Subcutaneous abdominal adipose tissue (tissue), 5 donors: ENCODE measurements around the gene CTTN.
"Not testable (repeated sequence)": the region's sequence is repeated elsewhere in the genome, so short reads cannot be mapped to it uniquely, and the experiment has no call there.

Experiments
- H3K27ac ChIP-seq: one replicate; pipeline ENCODE4 v1.7.0; 2013; ENCODE audit warnings: low read depth, mild to moderate bottlenecking, inconsistent platforms, low read length, moderate library complexity
- H3K27me3 ChIP-seq, 5 donors: one replicate each; pipeline ENCODE4 v1.7.0; 2013; ENCODE audit warnings: low read length in 5 of 5, inconsistent platforms in 1 of 5; ENCODE audit not compliant: control insufficient read depth in 5 of 5, insufficient read depth in 4 of 5
- H3K36me3 ChIP-seq, 5 donors: one replicate each; pipeline ENCODE4 v1.7.0; 2013; ENCODE audit warnings: low read length in 5 of 5; ENCODE audit not compliant: control insufficient read depth in 5 of 5, insufficient read depth in 5 of 5
- H3K4me1 ChIP-seq, 5 donors: one replicate each; pipeline ENCODE4 v1.7.0; 2013; ENCODE audit warnings: low read length in 5 of 5, mild to moderate bottlenecking in 3 of 5, moderate library complexity in 1 of 5; ENCODE audit not compliant: control insufficient read depth in 5 of 5, insufficient read depth in 5 of 5
- H3K4me3 ChIP-seq, 5 donors: one replicate each; pipeline ENCODE4 v1.7.0; 2013; ENCODE audit warnings: low read length in 5 of 5, low read depth in 1 of 5
- H3K9ac ChIP-seq, 5 donors: one replicate each; pipeline ENCODE4 v1.7.0; 2013; ENCODE audit warnings: low read length in 5 of 5, mild to moderate bottlenecking in 4 of 5, moderate library complexity in 3 of 5
- H3K9me3 ChIP-seq, 5 donors: one replicate each; pipeline ENCODE4 v1.7.0; 2013; ENCODE audit warnings: low read length in 5 of 5; ENCODE audit not compliant: control insufficient read depth in 5 of 5
- donor health status: healthy.
- donor health status: healthy.
- donor health status: healthy.
- donor health status: healthy.
- donor health status: healthy.

CTTN gene

DNA sequence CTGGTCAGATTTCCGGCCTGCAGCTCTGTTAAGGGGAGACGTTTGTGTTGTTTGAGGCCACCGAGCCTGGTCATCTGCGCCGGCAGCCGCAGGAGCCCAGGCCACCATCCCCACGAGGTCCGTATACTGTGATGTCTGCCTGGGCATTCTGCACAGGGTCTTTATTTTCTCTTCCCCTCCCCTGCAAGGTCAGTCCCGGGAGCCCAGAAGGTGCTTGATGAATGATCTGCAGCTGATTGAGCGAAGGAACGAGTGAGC is 45.4 kb downstream of the CTTN start:
- no peak overlapping the region for H3K27ac ChIP-seq
- no peak overlapping the region for H3K4me3 ChIP-seq
- H3K27me3 ChIP-seq: peaks cover 0 to 10% (median 4%) of the 10 kb centered on the region in 5 donors

DNA sequence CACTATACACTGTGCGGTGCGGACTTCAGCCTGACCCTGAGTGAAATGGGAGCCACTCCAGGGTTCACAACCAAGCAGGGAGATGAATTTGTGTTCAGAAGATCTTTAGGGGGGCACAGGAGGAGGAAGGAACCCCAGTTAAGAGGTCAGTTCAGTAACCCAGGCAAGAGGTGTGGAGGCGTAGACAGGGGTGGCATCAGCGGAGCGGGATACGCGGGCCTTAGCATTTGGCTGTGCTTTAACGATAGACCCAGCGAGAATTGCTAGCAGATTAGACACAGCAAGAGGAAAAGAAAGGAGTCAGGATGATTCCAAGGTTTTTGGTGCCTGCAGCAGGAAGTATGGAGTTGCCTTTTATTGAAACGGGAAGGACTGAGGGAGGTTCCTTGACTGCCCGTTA is 46.8 kb downstream of the CTTN start:
- H3K9ac ChIP-seq: no peak overlapping the region
- H3K27ac ChIP-seq: no peak overlapping the region
- H3K9me3 ChIP-seq: peaks cover 11 to 29% (median 21%) of the 10 kb centered on the region in 5 donors
- no peak overlapping the region for H3K4me3 ChIP-seq
- peaks cover 0 to 10% (median 4%) of the 10 kb centered on the region in 5 donors for H3K27me3 ChIP-seq
- H3K36me3 ChIP-seq: no peaks in the 10 kb centered on the region
- no peaks in the 10 kb centered on the region for H3K4me1 ChIP-seq

More for the DNA sequence above, 45.4 kb downstream of the CTTN start:
- no peaks in the 10 kb centered on the region for H3K36me3 ChIP-seq
- H3K9ac ChIP-seq: no peak overlapping the region
- H3K9me3 ChIP-seq: peaks cover 0 to 15% (median 7%) of the 10 kb centered on the region in 5 donors
- no peaks in the 10 kb centered on the region for H3K4me1 ChIP-seq

DNA sequence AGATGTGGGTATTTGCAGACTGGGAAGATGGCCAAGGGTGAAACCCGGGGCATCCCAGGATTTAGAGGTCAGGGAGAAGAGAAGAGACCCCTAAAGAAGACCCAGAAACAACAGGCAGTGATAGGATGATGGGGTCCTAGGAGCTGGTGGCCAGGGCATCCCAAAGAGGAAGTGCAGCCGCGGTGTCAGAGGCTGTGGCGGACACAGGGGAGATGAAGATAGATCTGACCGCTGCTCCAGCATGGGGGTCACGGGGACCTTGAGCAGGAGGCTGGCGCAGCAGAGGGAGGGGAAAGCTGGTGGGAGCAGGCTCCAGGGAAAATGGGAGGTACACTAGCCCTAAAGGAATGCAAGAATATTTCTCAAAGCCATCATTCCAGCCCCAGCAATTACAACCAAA is 47.3 kb downstream of the CTTN start:
- H3K4me3 ChIP-seq: no peak overlapping the region
- H3K4me1 ChIP-seq: no peaks in the 10 kb centered on the region
- no peak overlapping the region for H3K9ac ChIP-seq
- H3K9me3 ChIP-seq: peaks cover 11 to 34% (median 26%) of the 10 kb centered on the region in 5 donors
- H3K27ac ChIP-seq: no peak overlapping the region
- H3K36me3 ChIP-seq: no peaks in the 10 kb centered on the region
- H3K27me3 ChIP-seq: peaks cover 0 to 10% (median 4%) of the 10 kb centered on the region in 5 donors

DNA sequence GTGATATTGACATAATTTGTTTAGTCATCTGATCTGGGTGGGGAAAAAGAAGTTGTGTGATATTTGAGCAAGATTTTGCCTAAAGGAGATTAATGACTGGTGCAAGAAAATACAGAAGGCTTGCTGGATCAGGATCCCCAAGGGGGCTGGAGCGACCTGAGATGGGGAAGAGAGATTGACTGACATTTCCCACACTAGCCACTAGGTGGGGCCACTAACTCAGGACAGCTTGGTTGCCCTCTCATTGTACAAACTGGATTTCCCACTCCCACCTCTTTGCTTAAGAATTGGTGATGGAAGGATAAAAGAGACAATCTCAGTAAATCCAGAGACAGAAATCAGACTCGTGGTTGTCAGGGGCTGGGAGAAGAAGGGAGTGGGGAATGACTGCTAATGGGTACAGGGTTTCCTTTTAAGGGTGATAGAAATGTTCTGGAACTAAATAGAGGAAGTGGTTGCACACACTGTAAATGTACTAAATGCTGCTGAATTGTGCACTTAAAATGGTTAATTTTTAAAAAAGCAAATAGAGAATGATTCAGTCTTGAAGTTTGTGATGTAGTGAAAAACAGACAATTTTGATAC is 50.7 kb downstream of the CTTN start:
- Histone ChIP-seq H3K27me3 (peaks cover 0 to 6% (median 2%) of the 10 kb centered on the region in 5 donors), H3K9ac (no peak overlapping the region), H3K4me1 (no peaks in the 10 kb centered on the region), H3K27ac (no peak overlapping the region), H3K36me3 (no peaks in the 10 kb centered on the region), H3K9me3 (peaks cover 11 to 39% (median 33%) of the 10 kb centered on the region in 5 donors), H3K4me3 (peak overlapping the region in 1 of 5 donors; percentile 25)

DNA sequence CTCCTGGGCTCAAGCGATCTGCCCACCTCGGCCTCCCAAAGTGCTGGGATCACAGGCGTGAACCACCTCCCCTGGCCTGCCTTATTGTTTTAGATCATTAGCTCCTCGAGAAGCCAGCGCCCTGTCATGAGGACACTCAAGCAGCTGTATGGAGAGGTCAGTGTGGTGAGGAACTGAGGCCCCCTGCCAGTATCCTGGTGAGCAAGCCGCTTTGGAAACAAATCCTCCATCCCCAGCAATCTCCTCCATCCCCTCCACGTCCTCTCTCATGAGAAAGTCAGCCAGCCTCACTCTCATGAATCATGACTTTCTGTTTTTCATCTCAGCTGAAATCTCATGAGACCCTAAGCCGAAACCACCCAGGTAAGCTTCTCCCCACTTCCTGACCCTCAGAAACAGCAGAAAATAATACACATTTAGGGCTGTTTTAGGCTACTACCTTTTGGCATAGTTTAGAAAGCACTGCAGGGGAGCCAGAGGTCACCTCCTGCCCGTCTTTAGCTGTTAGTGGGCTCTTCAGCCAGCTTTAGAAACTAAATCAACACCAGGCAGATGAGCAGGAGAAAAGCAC is 56.0 kb downstream of the CTTN start:
- H3K9me3 ChIP-seq: peaks cover 5 to 20% (median 18%) of the 10 kb centered on the region in 5 donors
- no peak overlapping the region for H3K4me3 ChIP-seq
- no peak overlapping the region for H3K27ac ChIP-seq
- H3K9ac ChIP-seq: no peak overlapping the region
- no peaks in the 10 kb centered on the region for H3K36me3 ChIP-seq
- H3K27me3 ChIP-seq: no peaks in the 10 kb centered on the region
- H3K4me1 ChIP-seq: peaks cover 0 to 8% (median 0%) of the 10 kb centered on the region in 5 donors

DNA sequence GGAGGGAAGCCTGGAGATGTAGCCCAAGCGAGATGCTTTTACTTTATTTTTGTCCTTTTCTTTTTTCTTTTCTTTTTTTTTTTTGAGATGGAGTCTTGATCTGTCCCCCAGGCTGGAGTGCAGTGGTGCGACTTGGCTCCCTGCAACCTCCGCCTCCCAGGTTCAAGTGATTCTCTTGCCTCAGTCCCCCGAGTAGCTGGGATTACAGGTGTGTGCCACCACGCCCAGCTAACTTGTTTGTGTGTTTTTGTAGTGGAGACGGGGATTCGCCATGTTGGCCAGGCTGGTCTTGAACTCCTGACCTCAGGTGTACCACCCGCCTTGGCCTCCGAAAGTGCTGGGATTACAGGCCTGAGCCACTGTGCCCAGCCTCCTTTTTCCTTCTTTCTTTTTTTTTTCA is 56.5 kb downstream of the CTTN start:
- H3K27ac ChIP-seq, H3K9ac ChIP-seq, H3K4me3 ChIP-seq, H3K36me3 ChIP-seq, H3K4me1 ChIP-seq, H3K27me3 ChIP-seq: not testable (repeated sequence)
- peaks cover under 1 to 15% (median 13%) of the 10 kb centered on the region in 5 donors for H3K9me3 ChIP-seq

DNA sequence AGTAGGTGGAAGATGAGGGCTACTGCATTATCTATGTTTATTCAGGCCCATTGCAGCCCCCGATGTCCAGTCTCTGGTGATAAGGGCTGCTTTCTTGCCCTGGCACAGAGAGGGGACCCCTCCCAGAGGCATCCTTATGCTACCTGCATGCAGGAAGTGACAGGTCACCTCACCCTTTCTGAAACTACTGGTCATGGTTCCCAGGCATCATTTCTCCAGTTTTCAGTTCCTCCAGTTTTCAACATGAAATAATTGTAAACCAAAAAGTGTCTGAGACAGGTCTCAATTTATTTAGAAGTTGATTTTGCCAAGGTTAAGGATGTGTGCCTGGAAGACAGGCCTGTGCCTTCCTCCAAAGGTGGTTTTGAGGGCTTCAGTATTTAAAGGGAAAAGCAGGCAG is 57.0 kb downstream of the CTTN start:
- peaks cover 0 to 8% (median 0%) of the 10 kb centered on the region in 5 donors for H3K4me1 ChIP-seq
- H3K9me3 ChIP-seq: peaks cover 0 to 9% (median 7%) of the 10 kb centered on the region in 5 donors
- no peak overlapping the region for H3K27ac ChIP-seq
- H3K4me3 ChIP-seq: no peak overlapping the region
- no peak overlapping the region for H3K9ac ChIP-seq
- peaks cover 0 to 4% (median 0%) of the 10 kb centered on the region in 5 donors for H3K27me3 ChIP-seq
- H3K36me3 ChIP-seq: no peaks in the 10 kb centered on the region

DNA sequence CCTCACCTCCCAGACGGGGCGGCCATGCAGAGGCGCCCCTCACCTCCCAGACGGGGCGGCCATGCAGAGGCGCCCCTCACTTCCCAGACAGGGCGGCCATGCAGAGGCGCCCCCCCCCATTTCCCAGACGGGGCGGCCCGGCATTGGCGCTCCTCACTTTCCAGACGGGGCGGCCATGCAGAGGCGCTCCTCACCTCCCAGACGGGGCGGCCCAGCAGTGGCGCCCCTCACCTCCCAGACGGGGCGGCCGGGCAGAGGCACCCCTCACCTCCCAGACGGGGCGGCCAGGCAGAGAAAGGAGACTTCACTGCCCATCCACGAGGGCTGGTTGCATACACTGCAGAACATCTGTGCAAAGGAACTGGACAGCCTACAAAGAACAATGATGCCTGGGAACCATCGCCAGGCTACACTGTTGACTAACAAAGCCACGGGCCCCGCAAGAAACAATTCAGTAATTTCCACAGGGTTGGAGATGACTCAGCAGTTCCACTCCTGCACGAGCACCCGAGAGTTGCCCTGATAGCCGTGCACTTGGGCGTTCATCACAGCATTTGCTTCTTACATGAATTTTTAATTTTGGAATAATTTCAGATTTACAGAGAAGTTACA is 58.7 kb downstream of the CTTN start:
- Histone ChIP-seq H3K9me3 (no peaks in the 10 kb centered on the region), H3K4me3 (no peak overlapping the region), H3K9ac (no peak overlapping the region)

DNA sequence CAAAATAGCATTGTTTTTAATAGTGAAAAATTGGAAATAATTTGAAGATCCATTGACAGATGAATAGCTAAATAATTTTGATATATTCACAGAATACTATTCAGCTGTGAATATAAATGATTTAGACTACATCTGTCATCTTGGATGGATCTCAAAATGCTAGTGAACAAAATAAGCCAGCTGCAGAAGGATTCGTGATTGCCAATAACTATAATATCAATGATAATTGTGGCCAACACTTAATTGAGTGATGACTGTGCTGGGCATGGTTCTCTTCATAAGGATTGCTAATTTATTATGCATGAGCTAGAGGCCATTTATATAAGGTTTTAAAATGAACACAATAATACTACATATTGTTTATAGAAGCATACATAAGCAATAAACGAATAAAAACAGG is 60.4 kb downstream of the CTTN start:
- H3K4me3 ChIP-seq: no peak overlapping the region
- peaks cover 0 to 8% (median 0%) of the 10 kb centered on the region in 5 donors for H3K4me1 ChIP-seq
- no peak overlapping the region for H3K9ac ChIP-seq
- no peaks in the 10 kb centered on the region for H3K36me3 ChIP-seq
- peaks cover 6 to 11% (median 8%) of the 10 kb centered on the region in 5 donors for H3K27me3 ChIP-seq
- no peak overlapping the region for H3K27ac ChIP-seq
- no peaks in the 10 kb centered on the region for H3K9me3 ChIP-seq

More for the DNA sequence above, 58.7 kb downstream of the CTTN start:
- peaks cover 4 to 11% (median 6%) of the 10 kb centered on the region in 5 donors for H3K27me3 ChIP-seq
- H3K27ac ChIP-seq: no peak overlapping the region
- no peaks in the 10 kb centered on the region for H3K36me3 ChIP-seq
- H3K4me1 ChIP-seq: peaks cover 0 to 8% (median 0%) of the 10 kb centered on the region in 5 donors

DNA sequence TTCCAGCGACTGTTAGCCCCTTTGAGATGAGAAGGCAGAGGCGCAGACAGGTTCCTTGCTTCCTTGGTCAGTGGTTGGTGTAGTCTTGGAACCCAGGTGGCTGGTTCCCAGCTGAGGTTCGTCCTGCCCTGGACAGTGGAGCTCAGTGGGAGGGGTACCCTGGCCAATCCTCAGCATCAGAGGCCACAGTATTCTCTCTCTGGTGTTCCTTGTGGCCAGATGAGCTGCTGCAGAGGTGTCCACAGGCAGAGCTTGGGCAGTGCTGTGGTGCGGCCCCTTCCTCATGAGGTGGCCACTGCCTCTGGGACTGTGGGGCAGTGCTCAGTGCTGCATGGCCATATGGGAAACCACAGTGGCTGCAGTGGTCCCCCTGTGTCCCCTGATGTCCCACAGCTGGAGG is 61.8 kb downstream of the CTTN start:
- Histone ChIP-seq H3K9me3 (no peaks in the 10 kb centered on the region), H3K27me3 (peaks cover 7 to 16% (median 11%) of the 10 kb centered on the region in 5 donors), H3K4me3 (no peak overlapping the region), H3K9ac (no peak overlapping the region), H3K36me3 (no peaks in the 10 kb centered on the region), H3K4me1 (peaks cover 0 to 8% (median 0%) of the 10 kb centered on the region in 5 donors), H3K27ac (no peak overlapping the region)
